Measurements from ENCODE around the gene RBAK.

- TF ChIP-seq CTCF (IDR thresholded peaks at IDR 0.05) = no peak
- TF ChIP-seq POLR2A (IDR thresholded peaks at IDR 0.05) = no peak
Observed at GRCh38 chr7:5036446-5036845, 9.2 kb upstream of the RBAK start.

Measured in vagina (tissue), 2 donors.